Right atrium auricular region (tissue), 2 donors: ENCODE data around the gene ECM2. TPM values are rescaled to one million over a fixed set of nuclear protein-coding genes. Genes with fewer than 3 reads are reported as not detected.
A peak's percentile ranks its signal among the peaks of the same experiment; 100 is the strongest.

Experiments used
- DNase-seq: peaks from one replicate; pipeline ENCODE4 v3.0.0-alpha.2; 2019; ENCODE audit warnings: low spot score
- H3K27ac ChIP-seq, 2 donors: fragments of 200-600 bp; sonication (generic); 1 replicate in 1 of 2; 2 replicates in 1 of 2; pipeline ENCODE4 v1.5.1; 2016 to 2019
- H3K27me3 ChIP-seq, 2 donors: fragments of 200-600 bp; sonication (generic); one replicate each; pipeline versions ENCODE4 v1.5.1 to v1.6.0; 2017 to 2019
- H3K36me3 ChIP-seq: fragments of 200-600 bp; sonication (generic); one replicate; pipeline ENCODE4 v1.5.1; 2016
- H3K4me1 ChIP-seq, 2 donors: fragments of 200-600 bp; sonication (generic); one replicate each; pipeline versions ENCODE4 v1.5.1 to v1.6.0; 2017 to 2019
- H3K4me3 ChIP-seq, 2 donors: fragments of 200-600 bp; sonication (generic); 1 replicate in 1 of 2; 2 replicates in 1 of 2; pipeline ENCODE4 v1.5.1; 2017 to 2019; ENCODE audit warnings: mild to moderate bottlenecking in 1 of 2, moderate library complexity in 1 of 2
- H3K9me3 ChIP-seq, 2 donors: fragments of 200-600 bp; sonication (generic); one replicate each; pipeline ENCODE4 v1.5.1; 2019
- CTCF ChIP-seq, 2 donors: fragments of 200-600 bp; sonication (generic); IDR thresholded peaks; one replicate each; pipeline ENCODE4 v1.5.1; 2019; ENCODE audit warnings: antibody characterized with exemption in 2 of 2
- total RNA-seq, 2 donors: library from RNA; depleted of rRNA; stranded (reverse); fragments of >200 nt; gene quantifications; one replicate each; pipeline ENCODE4 v1.1.0, GENCODE V29; 2016

The ECM2 gene
- total RNA-seq, 2 donors from 2014 or later, result 7.3 to 18.5 TPM

DNA sequence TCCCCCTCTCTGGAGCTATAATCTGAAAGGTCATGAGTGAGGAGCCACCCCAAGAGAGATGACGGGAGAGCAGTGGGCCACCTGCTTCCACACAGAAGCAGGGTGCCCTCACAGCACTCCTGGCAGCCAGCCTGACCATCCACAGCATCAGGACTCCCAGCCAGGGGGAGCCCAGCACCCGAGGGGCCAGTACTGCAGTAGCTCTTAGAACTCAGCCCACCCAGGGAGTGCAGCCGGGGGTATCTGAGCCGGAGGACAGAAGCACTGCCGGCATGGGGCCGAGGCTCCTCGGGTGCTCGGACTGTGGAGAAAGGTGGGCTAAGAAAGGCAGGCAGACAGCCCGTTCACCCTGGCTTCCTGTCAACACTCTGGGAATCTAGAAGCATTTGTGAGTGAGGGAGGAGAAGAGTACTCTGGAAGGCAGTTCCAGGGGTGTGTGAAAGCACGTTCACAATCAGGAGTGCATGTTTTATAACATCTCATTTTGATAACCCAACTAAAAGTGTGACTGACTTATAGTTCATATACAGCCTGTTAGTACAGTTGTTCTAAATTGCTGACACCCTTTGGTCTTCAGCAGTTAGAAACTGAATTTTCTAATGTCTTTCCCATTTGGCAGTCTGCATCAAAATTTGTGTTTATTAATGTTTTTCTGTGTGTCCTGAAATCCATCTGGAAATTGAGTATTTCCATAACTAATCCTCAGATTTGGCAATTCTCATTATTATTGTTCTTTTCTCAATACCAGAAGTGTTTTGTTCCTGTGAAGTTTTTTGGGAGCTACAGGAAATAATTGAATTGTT is 27.6 kb downstream of the ECM2 start:
- Histone ChIP-seq H3K9me3 (no peaks in the 10 kb centered on the region), H3K27ac (peak overlapping the region; percentile 33 to 61), H3K4me1 (peaks cover 0 to 36% of the 10 kb centered on the region in 2 donors), H3K36me3 (no peaks in the 10 kb centered on the region), H3K4me3 (no peak overlapping the region), H3K27me3 (no peaks in the 10 kb centered on the region)
- no peak for DNase-seq
- peak in 1 of 2 donors; percentile 35 for TF ChIP-seq CTCF (IDR thresholded peaks at IDR 0.05)

DNA sequence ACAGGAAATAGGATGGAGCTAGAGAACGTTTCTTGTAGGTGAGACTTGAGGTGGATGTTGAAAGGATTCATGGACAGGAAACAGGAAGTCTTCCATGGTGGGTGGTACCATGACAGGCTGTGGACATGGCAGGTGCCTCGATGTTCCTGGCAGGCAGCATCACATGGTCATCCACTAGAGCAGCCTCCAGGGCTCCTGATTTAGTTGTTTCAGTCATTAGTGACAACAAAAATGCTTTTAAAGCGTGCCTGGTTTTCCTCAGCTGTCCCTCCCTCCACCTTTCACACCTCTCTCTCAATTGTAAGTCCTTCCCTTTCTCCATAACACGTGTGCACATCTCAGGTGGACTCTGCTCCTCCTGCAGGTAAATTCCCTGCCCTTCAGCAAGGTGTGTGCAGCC is 28.3 kb downstream of the ECM2 start:
- no peak overlapping the region for H3K4me3 ChIP-seq
- H3K4me1 ChIP-seq, result peaks cover 0 to 33% of the 10 kb centered on the region in 2 donors
- no peaks in the 10 kb centered on the region for H3K9me3 ChIP-seq
- H3K27ac ChIP-seq, result peak overlapping the region; percentile 33 to 61
- TF ChIP-seq CTCF (IDR thresholded peaks at IDR 0.05), result no peak
- DNase-seq, result no peak
- H3K27me3 ChIP-seq, result no peaks in the 10 kb centered on the region
- no peaks in the 10 kb centered on the region for H3K36me3 ChIP-seq

DNA sequence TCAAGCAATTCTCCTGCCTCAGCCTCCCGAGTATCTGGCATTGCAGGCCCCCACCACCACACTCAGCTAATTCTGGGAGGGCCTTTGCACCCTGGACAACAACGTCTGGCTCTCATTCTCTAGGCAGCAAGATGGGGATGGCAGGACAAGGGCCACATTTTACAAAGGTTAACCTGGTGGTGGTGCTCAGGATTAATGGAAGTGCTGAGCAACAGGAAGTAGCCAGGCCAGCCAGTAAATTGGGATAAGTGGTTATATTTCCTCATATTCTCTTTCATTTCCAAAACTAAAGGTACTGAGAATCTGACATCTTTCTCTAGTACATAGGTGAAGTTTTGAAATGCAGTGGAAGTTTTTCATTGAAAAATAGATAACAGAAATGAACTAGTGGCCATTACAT is 28.8 kb downstream of the ECM2 start:
- TF ChIP-seq CTCF (IDR thresholded peaks at IDR 0.05), result no peak
- no peak for DNase-seq
- Histone ChIP-seq H3K27ac (peak overlapping the region; percentile 46 to 61), H3K27me3 (no peaks in the 10 kb centered on the region), H3K36me3 (no peaks in the 10 kb centered on the region), H3K4me1 (peaks cover 0 to 33% of the 10 kb centered on the region in 2 donors), H3K4me3 (no peak overlapping the region), H3K9me3 (no peaks in the 10 kb centered on the region)

GRCh38 chr9:92506184-92506857 is 29.5 kb downstream of the ECM2 start:
- no peaks in the 10 kb centered on the region for H3K9me3 ChIP-seq
- H3K36me3 ChIP-seq, result no peaks in the 10 kb centered on the region
- no peaks in the 10 kb centered on the region for H3K27me3 ChIP-seq
- TF ChIP-seq CTCF (IDR thresholded peaks at IDR 0.05), result no peak
- DNase-seq, result peak; percentile 71
- H3K4me1 ChIP-seq, result peaks cover 0 to 33% of the 10 kb centered on the region in 2 donors
- H3K4me3 ChIP-seq, result no peak overlapping the region
- peak overlapping the region; percentile 46 to 61 for H3K27ac ChIP-seq

DNA sequence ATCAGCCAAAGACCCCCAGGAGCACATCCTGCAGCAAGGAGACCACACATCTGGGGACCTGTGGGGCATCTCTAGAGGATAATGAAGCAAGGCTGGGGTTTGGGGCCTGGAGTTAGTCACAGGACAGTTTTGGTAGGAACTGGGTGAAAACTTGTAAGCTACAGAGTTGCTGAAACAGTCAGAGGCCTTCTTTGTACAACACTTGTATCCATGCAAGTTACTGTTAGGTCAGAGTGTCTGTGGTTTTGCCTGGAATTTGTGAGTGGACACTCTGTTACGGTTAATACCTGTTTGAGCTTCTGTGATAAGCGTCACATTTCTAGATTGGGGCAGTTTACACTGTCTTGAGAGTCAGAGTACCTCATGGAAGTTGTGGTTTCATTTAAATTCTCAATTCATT is 30.9 kb downstream of the ECM2 start:
- no peak for DNase-seq
- Histone ChIP-seq H3K9me3 (no peaks in the 10 kb centered on the region), H3K27me3 (no peaks in the 10 kb centered on the region), H3K36me3 (no peaks in the 10 kb centered on the region), H3K27ac (peak overlapping the region in 1 of 2 donors; percentile 27), H3K4me1 (peaks cover 0 to 33% of the 10 kb centered on the region in 2 donors), H3K4me3 (no peak overlapping the region)
- no peak for TF ChIP-seq CTCF (IDR thresholded peaks at IDR 0.05)
